Mononuclear cell (primary cell): ENCODE measurements around the gene MSX1. TPM values are rescaled to one million over a fixed set of nuclear protein-coding genes. Genes with fewer than 3 reads are reported as not detected.

ENCODE experiments used
- H3K27me3 ChIP-seq: 2 replicates; pipeline ENCODE4 v1.6.0; 2011; ENCODE audit warnings: low read length, control low read depth; ENCODE audit not compliant: insufficient read depth
- H3K4me1 ChIP-seq: 2 replicates; pipeline ENCODE4 v1.5.1; 2011; ENCODE audit warnings: mild to moderate bottlenecking, low read length, control low read depth; ENCODE audit not compliant: insufficient read depth
- H3K4me3 ChIP-seq: 2 replicates; pipeline ENCODE4 v1.5.1; 2011; ENCODE audit warnings: mild to moderate bottlenecking, low read length, moderate library complexity
- H3K9me3 ChIP-seq: 2 replicates; pipeline ENCODE4 v1.5.1; 2011; ENCODE audit warnings: low read depth, mild to moderate bottlenecking, control low read depth, low read length
- total RNA-seq: library from RNA; depleted of rRNA; stranded (reverse); fragments of >200 nt; gene quantifications from one replicate; pipeline ENCODE4 v1.2.3, GENCODE V29; 2012

Gene MSX1
- total RNA-seq, 1 donor: not detected

DNA sequence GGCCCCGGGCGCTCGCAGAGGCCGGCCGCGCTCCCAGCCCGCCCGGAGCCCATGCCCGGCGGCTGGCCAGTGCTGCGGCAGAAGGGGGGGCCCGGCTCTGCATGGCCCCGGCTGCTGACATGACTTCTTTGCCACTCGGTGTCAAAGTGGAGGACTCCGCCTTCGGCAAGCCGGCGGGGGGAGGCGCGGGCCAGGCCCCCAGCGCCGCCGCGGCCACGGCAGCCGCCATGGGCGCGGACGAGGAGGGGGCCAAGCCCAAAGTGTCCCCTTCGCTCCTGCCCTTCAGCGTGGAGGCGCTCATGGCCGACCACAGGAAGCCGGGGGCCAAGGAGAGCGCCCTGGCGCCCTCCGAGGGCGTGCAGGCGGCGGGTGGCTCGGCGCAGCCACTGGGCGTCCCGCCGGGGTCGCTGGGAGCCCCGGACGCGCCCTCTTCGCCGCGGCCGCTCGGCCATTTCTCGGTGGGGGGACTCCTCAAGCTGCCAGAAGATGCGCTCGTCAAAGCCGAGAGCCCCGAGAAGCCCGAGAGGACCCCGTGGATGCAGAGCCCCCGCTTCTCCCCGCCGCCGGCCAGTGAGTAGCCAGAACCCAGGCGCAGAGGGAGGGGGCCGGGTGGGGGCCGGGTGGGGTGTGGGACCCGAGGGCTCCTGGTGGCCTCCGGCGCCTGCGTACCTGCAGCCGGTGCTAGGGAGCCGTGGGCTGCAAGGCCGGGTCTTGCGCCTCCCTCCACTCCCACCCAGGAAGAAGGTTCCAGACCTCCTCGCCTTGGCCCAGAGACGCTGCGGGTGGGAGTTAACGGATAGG is 534 bp downstream of the MSX1 start:
- no peaks in the 10 kb centered on the region for H3K9me3 ChIP-seq
- peak overlapping the region; percentile 8 for H3K4me3 ChIP-seq
- H3K4me1 ChIP-seq: peaks cover 16% of the 10 kb centered on the region
- H3K27me3 ChIP-seq: peaks cover 93% of the 10 kb centered on the region

GRCh38 chr4:4860600-4861389 is 1.3 kb downstream of the MSX1 start:
- peaks cover 93% of the 10 kb centered on the region for H3K27me3 ChIP-seq
- H3K4me3 ChIP-seq: peak overlapping the region; percentile 8
- peaks cover 16% of the 10 kb centered on the region for H3K4me1 ChIP-seq
- no peaks in the 10 kb centered on the region for H3K9me3 ChIP-seq

DNA sequence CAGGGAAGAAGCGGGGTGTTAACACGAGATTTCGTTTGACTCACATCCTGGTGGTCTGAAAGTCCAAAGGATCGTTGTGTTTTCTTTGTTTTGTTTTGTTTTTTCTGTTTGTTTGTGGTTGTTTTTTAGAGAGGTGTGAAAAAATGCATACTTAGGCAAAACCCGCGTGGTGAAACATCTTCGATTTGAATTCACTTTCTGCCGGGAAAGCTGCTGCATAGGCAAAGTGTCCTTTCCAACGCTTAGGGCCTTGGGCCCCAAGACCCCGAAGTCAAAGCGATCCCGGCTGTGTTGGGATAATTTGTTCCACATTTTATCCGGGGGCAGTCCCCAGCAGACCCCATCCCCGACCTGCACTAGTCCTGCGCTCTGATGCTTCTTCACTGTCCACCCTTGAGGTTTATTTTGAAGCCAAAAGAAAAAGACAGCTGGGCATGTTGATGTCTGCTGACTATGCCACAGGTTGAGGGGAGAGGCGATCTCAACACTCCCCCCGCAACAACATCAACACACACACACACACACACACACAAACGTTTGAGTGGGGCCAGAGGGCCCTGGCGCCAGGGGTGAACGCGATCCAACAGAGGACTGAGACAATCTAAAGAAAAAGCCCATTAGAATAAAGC is 2.0 kb downstream of the MSX1 start:
- Histone ChIP-seq H3K27me3 (peaks cover 92% of the 10 kb centered on the region), H3K4me1 (peaks cover 19% of the 10 kb centered on the region), H3K9me3 (no peaks in the 10 kb centered on the region), H3K4me3 (no peak overlapping the region)

DNA sequence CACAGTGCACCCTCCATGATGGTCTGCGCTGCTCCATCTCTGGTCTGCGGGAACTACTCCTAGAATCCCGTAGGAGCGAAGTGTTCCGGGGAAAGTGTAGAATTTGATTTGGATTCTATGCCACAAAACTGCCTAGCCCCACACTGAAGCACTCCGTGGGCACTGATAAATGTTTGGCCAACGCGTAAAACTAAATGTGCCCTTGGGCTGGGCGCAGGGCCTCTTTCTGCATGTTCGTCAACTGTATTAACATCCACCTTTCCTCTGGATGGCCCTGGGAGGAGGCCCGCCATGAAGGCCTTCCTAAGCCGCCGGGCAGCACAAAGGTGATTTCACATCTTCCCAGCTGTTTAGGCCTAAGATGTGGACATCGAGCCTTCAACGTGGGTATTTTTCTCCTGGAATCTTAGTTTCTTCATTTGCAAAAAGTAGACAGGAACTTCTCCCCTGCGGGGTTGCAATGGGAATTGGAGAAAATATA is 2.6 kb downstream of the MSX1 start:
- no peaks in the 10 kb centered on the region for H3K9me3 ChIP-seq

GRCh38 chr4:4862665-4863482 is 3.4 kb downstream of the MSX1 start:
- H3K4me3 ChIP-seq: no peak overlapping the region
- H3K9me3 ChIP-seq: no peaks in the 10 kb centered on the region
- H3K27me3 ChIP-seq: peaks cover 92% of the 10 kb centered on the region
- H3K4me1 ChIP-seq: peaks cover 20% of the 10 kb centered on the region

More for the DNA sequence above, 2.6 kb downstream of the MSX1 start:
- Histone ChIP-seq H3K4me3 (no peak overlapping the region), H3K4me1 (peaks cover 20% of the 10 kb centered on the region), H3K27me3 (peaks cover 94% of the 10 kb centered on the region)

DNA sequence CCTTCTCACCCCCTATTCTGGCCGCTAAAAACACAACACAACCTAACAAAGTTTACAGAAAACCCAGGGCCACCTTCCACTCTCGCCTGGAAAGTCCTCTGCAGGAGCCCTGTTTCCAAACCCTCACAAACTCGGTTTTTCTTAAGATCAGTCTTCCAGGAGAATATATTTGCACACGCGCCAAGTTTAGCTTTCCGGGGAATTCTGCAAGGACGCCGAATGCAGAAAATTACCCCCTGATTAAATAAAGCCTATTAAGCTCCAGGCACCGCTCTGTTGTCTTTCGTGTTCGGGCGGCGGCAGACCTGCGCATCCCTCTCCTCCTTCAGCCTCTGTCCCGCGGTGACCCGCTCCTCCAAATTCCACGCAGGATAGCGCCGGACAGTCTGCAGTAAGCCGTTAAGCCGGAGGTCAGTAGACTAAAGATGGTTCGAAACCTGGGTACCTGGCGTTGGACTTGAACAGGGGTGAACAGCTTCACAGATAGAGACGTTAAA is 5.0 kb downstream of the MSX1 start:
- Histone ChIP-seq H3K4me3 (no peak overlapping the region), H3K4me1 (peaks cover 20% of the 10 kb centered on the region), H3K9me3 (no peaks in the 10 kb centered on the region), H3K27me3 (peaks cover 92% of the 10 kb centered on the region)

DNA sequence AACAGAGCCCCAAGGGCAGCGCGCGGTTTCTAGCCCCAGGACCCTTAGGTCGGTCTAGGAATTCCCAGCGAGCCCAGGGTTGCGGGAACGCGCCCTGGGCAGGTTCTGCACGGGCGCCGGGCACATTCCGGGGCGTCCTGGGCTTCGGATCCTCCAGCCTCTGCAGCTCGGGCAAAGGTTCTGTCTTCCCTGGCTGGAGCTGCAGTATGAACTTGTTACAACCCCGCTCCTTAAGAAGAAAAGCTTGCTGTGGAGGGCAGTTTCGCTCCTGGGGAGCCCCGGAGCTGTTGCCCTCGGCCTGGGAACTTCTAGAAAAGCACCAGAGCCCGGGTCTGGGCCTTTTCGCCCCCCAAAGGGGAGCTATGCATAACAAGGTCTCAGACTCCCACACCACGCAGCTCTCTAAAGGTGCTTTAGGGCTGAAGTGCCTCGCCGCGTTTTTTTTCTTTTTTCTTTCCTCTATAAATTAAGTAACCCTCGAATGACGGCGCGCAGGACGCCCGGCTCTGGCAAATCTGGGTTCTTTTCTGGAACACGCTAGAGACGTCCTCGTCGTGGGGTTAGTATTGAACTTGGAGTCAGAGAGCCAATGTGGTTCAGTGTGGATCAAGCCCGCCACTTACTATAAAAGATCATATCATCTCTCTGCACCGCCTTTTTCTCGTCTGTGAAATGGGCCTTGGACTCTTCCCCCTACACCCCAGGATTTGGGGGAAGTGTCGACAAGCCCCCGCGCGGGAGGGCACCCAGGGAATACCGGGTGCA is 5.7 kb downstream of the MSX1 start:
- Histone ChIP-seq H3K4me1 (peaks cover 16% of the 10 kb centered on the region), H3K9me3 (no peaks in the 10 kb centered on the region), H3K27me3 (peaks cover 96% of the 10 kb centered on the region), H3K4me3 (no peak overlapping the region)

DNA sequence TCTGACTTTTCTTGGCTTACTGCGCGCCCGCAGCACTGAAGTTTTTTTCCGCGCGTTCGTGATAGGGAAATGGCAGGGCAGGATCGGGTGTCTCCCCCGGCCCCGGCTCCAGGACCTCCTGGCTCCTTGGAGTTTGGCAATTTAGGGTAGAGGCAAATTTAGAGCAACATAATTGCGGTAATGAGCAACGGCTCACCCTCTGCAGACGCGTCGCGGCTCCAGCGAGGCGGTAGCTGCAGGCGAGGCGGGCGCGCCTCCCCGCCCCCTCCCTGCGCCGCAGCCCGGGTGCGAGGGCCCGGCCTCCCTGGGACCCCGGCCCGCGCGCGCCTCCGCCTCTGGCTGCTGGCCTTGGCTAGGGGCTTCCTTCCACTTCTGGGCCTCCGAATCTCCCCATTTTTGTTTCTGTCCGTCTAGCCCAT is 6.2 kb downstream of the MSX1 start:
- H3K4me3 ChIP-seq: no peak overlapping the region
- H3K27me3 ChIP-seq: peaks cover 96% of the 10 kb centered on the region
- peaks cover 10% of the 10 kb centered on the region for H3K4me1 ChIP-seq
- no peaks in the 10 kb centered on the region for H3K9me3 ChIP-seq

- Histone ChIP-seq H3K9me3 (no peaks in the 10 kb centered on the region), H3K27me3 (peaks cover 96% of the 10 kb centered on the region), H3K4me1 (peaks cover 4% of the 10 kb centered on the region), H3K4me3 (no peak overlapping the region)
Measured at GRCh38 chr4:4866124-4866865, 6.8 kb downstream of the MSX1 start.

DNA sequence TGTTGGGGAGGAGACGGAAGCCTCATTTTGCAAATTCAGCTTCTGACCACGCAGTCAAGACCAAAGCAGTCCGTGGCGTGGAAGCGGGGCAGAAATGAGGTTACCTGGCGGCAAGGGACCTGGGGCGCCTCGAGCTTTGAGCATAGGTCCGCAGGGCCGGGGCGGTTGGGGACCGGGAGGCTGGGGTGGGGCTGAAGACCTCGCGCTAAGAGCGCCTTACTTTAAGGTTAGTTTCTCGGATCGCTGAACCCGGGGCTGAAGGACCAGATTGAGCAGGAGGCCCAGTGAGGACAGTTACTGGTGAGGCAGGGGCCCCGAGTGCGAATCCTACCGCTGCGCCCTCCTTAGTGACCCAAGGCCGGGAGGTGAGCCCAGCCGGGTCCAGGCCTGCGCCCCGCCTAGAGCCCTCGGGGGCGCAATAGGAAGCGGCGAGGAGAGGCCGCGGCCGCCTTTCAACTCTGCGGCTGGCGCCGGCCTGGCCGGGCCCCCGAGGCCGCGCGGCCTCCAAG is 7.5 kb downstream of the MSX1 start:
- Histone ChIP-seq H3K4me1 (peaks cover 4% of the 10 kb centered on the region), H3K27me3 (peaks cover 96% of the 10 kb centered on the region), H3K4me3 (no peak overlapping the region), H3K9me3 (no peaks in the 10 kb centered on the region)

GRCh38 chr4:4867375-4868039 is 8.0 kb downstream of the MSX1 start:
- peaks cover 4% of the 10 kb centered on the region for H3K4me1 ChIP-seq
- peaks cover 96% of the 10 kb centered on the region for H3K27me3 ChIP-seq
- H3K4me3 ChIP-seq: no peak overlapping the region
- no peaks in the 10 kb centered on the region for H3K9me3 ChIP-seq

- H3K27me3 ChIP-seq: peaks cover 96% of the 10 kb centered on the region
- peaks cover 4% of the 10 kb centered on the region for H3K4me1 ChIP-seq
- H3K9me3 ChIP-seq: no peaks in the 10 kb centered on the region
- no peak overlapping the region for H3K4me3 ChIP-seq
Measured at GRCh38 chr4:4868040-4868757, 8.7 kb downstream of the MSX1 start.
